Smooth muscle cell (in vitro differentiated cells): ENCODE measurements around the gene UBXN10. TPM values are rescaled to one million over a fixed set of nuclear protein-coding genes. Genes with fewer than 3 reads are reported as not detected.
A peak's percentile ranks its signal among the peaks of the same experiment; 100 is the strongest.

Experiments used
- DNase-seq: peaks from one replicate; lab custom pipeline; 2025; ENCODE audit not compliant: unreplicated experiment; lab: John Stamatoyannopoulos, UW
- H2AFZ ChIP-seq: fragments of 200-600 bp; sonication (generic); 2 replicates; pipeline ENCODE4 v1.6.0; 2016; ENCODE audit warnings: antibody characterized with exemption, low read depth, mild to moderate bottlenecking
- H3F3A ChIP-seq: fragments of 200-600 bp; sonication (generic); 2 replicates; pipeline ENCODE4 v1.6.0; 2017; ENCODE audit warnings: antibody characterized with exemption, low read depth
- H3K27ac ChIP-seq: fragments of 200-600 bp; sonication (generic); 2 replicates; pipeline ENCODE4 v1.5.1; 2016; ENCODE audit warnings: low read depth, mild to moderate bottlenecking
- H3K27me3 ChIP-seq: fragments of 200-600 bp; sonication (generic); 2 replicates; pipeline ENCODE4 v1.6.1; 2016; ENCODE audit warnings: low read depth, mild to moderate bottlenecking
- H3K36me3 ChIP-seq: fragments of 200-600 bp; sonication (generic); 2 replicates; pipeline ENCODE4 v1.5.1; 2016; ENCODE audit warnings: low read depth
- H3K4me1 ChIP-seq: fragments of 200-600 bp; sonication (generic); 2 replicates; pipeline ENCODE4 v1.5.1; 2016; ENCODE audit warnings: low read depth
- H3K4me2 ChIP-seq: fragments of 200-600 bp; sonication (generic); 2 replicates; pipeline ENCODE4 v1.6.0; 2016; ENCODE audit warnings: mild to moderate bottlenecking
- H3K4me3 ChIP-seq: fragments of 200-600 bp; sonication (generic); 2 replicates; pipeline ENCODE4 v1.5.1; 2016; ENCODE audit warnings: mild to moderate bottlenecking
- H3K79me2 ChIP-seq: fragments of 200-600 bp; sonication (generic); 2 replicates; pipeline ENCODE4 v1.6.0; 2016; ENCODE audit warnings: low read depth, mild to moderate bottlenecking
- H3K9ac ChIP-seq: fragments of 200-600 bp; sonication (generic); 2 replicates; pipeline ENCODE4 v1.6.0; 2016; ENCODE audit warnings: low read depth
- H3K9me3 ChIP-seq: fragments of 200-600 bp; sonication (generic); replicated peaks from 2 replicates; pipeline ENCODE4 v1.5.1; 2016; ENCODE audit warnings: low read depth
- H4K20me1 ChIP-seq: fragments of 200-600 bp; sonication (generic); 2 replicates; pipeline ENCODE4 v1.6.0; 2016; ENCODE audit warnings: low read depth
- CTCF ChIP-seq: fragments of 200-600 bp; sonication (generic); IDR thresholded peaks from 2 replicates; pipeline ENCODE4 v1.5.1; 2017; ENCODE audit warnings: borderline replicate concordance, mild to moderate bottlenecking, antibody characterized with exemption; ENCODE audit not compliant: insufficient read depth, poor library complexity, severe bottlenecking
- WGBS: methylation state at CpG from one replicate; pipeline ENCODE4 v1.1.7; 2016; ENCODE audit warnings: low lambda C conversion rate; 5-methylcytosine and 5-hydroxymethylcytosine counted together
- polyA plus RNA-seq: library from polyadenylated mRNA; unstranded; fragments of >200 nt; fragmentation: Nextera tagmentation; extraction: Ambion mirVana; gene quantifications from 2 replicates; pipeline ENCODE4 v1.2.1, GENCODE V29; 2016
- total RNA-seq: library from RNA; depleted of rRNA; stranded (reverse); fragments of >200 nt; gene quantifications from 2 replicates; pipeline ENCODE4 v1.2.3, GENCODE V29; 2014

The UBXN10 gene
- total and polyA plus RNA-seq, 2 experiments from 2014 or later: 0.36 to 0.49 TPM

- Histone ChIP-seq H3F3A (no peaks in the 10 kb centered on the region), H3K79me2 (no peaks in the 10 kb centered on the region), H3K36me3 (no peaks in the 10 kb centered on the region), H3K27me3 (no peaks in the 10 kb centered on the region), H3K4me2 (no peak overlapping the region), H4K20me1 (no peaks in the 10 kb centered on the region), H3K27ac (no peak overlapping the region), H3K9me3 (no peaks in the 10 kb centered on the region), H2AFZ (no peak overlapping the region), H3K4me1 (no peaks in the 10 kb centered on the region), H3K4me3 (no peak overlapping the region), H3K9ac (no peak overlapping the region)
- no peak for DNase-seq
- no peak for TF ChIP-seq CTCF
- WGBS: 98% methylated on average over 8 of the region's 8 CpGs
Measured at GRCh38 chr1:20150326-20150705, 35.6 kb upstream of the UBXN10 start.

DNA sequence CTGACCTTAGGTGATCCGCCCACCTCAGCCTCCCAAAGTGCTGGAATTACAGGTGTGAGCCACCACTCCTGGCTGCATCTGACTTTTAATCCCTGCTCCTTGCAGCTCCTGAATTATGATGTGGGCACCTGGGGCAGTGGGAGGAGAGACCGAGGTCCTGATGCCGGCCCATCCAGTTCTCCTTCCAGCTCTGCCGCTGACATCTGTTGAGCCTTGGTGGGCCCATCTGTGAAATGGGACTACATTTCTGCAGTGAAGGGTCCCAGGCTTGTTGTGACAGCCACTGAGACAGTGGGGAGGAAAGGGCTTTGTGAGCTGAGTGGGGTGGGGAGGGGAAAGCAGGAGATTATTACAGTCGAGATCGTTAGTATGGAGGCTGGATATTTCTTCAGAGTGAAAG, 34.9 kb upstream of the UBXN10 start:
- no peak for DNase-seq
- 94% methylated on average over 6 of the region's 6 CpGs for WGBS
- no peak overlapping the region for H2AFZ ChIP-seq
- no peaks in the 10 kb centered on the region for H3K79me2 ChIP-seq
- no peak overlapping the region for H3K4me2 ChIP-seq
- no peak overlapping the region for H3K4me3 ChIP-seq
- H3K27ac ChIP-seq: no peak overlapping the region
- no peaks in the 10 kb centered on the region for H3F3A ChIP-seq
- no peaks in the 10 kb centered on the region for H3K4me1 ChIP-seq
- H4K20me1 ChIP-seq: no peaks in the 10 kb centered on the region
- H3K9ac ChIP-seq: no peak overlapping the region
- H3K27me3 ChIP-seq: no peaks in the 10 kb centered on the region
- TF ChIP-seq CTCF: no peak
- no peaks in the 10 kb centered on the region for H3K36me3 ChIP-seq
- no peaks in the 10 kb centered on the region for H3K9me3 ChIP-seq

DNA sequence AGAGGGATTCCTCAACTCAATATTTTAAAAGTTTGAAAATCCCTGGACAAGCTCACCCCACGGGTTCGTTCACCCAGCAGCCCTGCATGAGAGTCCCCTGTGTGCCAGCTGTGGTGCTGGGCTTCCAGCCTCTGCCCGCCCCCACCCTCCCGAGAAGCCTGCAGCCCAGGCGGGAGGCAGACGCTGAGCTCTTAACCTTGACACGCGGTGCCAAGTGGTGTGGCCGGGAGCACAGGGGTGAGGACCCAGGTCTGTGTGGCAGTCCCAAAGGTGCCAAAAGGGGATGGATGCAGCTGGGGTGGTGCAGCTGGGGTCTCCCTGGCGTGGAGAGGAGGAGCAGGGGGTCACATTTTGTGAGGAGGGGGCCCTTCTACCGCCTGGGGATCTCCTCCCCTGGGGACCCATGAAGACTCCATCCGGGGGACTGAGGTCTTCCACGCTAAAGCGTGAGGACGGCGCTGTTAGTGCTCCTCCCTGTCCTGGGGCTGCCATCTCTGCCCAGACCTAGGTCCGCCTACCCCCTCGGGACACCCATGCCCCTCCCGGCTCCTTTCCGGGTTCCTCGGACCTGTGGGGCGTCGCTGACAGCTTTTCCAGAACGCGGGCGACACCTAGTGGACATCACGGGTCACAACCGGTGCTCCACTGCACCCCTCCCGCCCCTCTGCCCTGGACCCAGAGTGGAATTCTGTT, 33.8 kb upstream of the UBXN10 start:
- DNase-seq: peak; percentile 46

More for the DNA sequence above, 33.8 kb upstream of the UBXN10 start:
- WGBS: 23% methylated on average over 26 of the region's 29 CpGs
- peak; percentile 86 for TF ChIP-seq CTCF
- no peaks in the 10 kb centered on the region for H3K9me3 ChIP-seq
- H4K20me1 ChIP-seq: no peaks in the 10 kb centered on the region
- H3K4me2 ChIP-seq: peak overlapping the region; percentile 84
- no peak overlapping the region for H3K9ac ChIP-seq
- H3K79me2 ChIP-seq: no peaks in the 10 kb centered on the region
- peak overlapping the region; percentile 91 for H2AFZ ChIP-seq
- peak overlapping the region; percentile 43 for H3K4me3 ChIP-seq
- H3F3A ChIP-seq: no peaks in the 10 kb centered on the region
- no peaks in the 10 kb centered on the region for H3K36me3 ChIP-seq
- no peak overlapping the region for H3K27ac ChIP-seq
- H3K4me1 ChIP-seq: no peaks in the 10 kb centered on the region
- H3K27me3 ChIP-seq: no peaks in the 10 kb centered on the region
